Upper lobe of left lung (tissue), 6 donors: ENCODE measurements around the gene SPG7. TPM values are rescaled to one million over a fixed set of nuclear protein-coding genes. Genes with fewer than 3 reads are reported as not detected.
"Not testable (repeated sequence)": the region's sequence is repeated elsewhere in the genome, so short reads cannot be mapped to it uniquely, and the experiment has no call there.

Source experiments
- ATAC-seq, 2 donors: fragments of 200-7000 bp; cut with Tn5 transposase; one replicate each; pipeline ENCODE4 v1.9.1; 2022; ENCODE audit warnings: mild to moderate bottlenecking in 2 of 2, moderate library complexity in 2 of 2; ENCODE audit not compliant: low FRiP score in 2 of 2
- DNase-seq, 2 donors: peaks; one replicate each; pipeline ENCODE4 v3.0.0-alpha.2; 2019 to 2020
- H3K27ac ChIP-seq, 4 donors: fragments of 200-600 bp; sonication (generic); one replicate each; pipeline ENCODE4 v1.5.1; 2016 to 2019
- H3K27me3 ChIP-seq, 4 donors: fragments of 200-600 bp; sonication (generic); one replicate each; pipeline ENCODE4 v1.5.1; 2017 to 2019
- H3K36me3 ChIP-seq, 4 donors: fragments of 200-600 bp; sonication (generic); one replicate each; pipeline ENCODE4 v1.5.1; 2016 to 2019
- H3K4me1 ChIP-seq, 4 donors: fragments of 200-600 bp; sonication (generic); one replicate each; pipeline ENCODE4 v1.5.1; 2018 to 2019
- H3K4me3 ChIP-seq, 4 donors: fragments of 200-600 bp; sonication (generic); one replicate each; pipeline ENCODE4 v1.5.1; 2017 to 2019; ENCODE audit warnings: mild to moderate bottlenecking in 2 of 4, moderate library complexity in 1 of 4
- H3K9me3 ChIP-seq, 4 donors: fragments of 200-600 bp; sonication (generic); one replicate each; pipeline ENCODE4 v1.5.1; 2018 to 2019
- EP300 ChIP-seq, 4 donors: sonication (generic); formaldehyde crosslinking; IDR thresholded peaks; one replicate each; pipeline ENCODE4 v1.5.1; 2017; ENCODE audit warnings: antibody characterized with exemption in 4 of 4, control low read depth in 2 of 4
- POLR2A ChIP-seq, 4 donors: fragments of 450-650 bp; IDR thresholded peaks; one replicate each; pipeline ENCODE4 v1.5.1; 2016 to 2017; ENCODE audit warnings: antibody characterized with exemption in 4 of 4, mild to moderate bottlenecking in 2 of 4
- POLR2AphosphoS5 ChIP-seq, 2 donors: sonication (generic); formaldehyde crosslinking; IDR thresholded peaks; one replicate each; pipeline ENCODE4 v1.5.1; 2017; ENCODE audit warnings: antibody characterized with exemption in 2 of 2
- WGBS, 2 donors: methylation state at CpG; one replicate each; pipeline ENCODE4 v1.1.5; 2017 to 2018; 5-methylcytosine and 5-hydroxymethylcytosine counted together
- total RNA-seq, 6 donors: library from RNA; depleted of rRNA in 4 of 6; stranded (reverse); fragments of >200 nt in 4 of 6; gene quantifications; one replicate each; pipeline versions ENCODE4 v1.1.0 to v1.2.1, GENCODE V29; 2016 to 2021
- TF ChIP-seq, protein P1 (sequence below), 6 experiments: fragments of 450-650 bp in 4 of 6; fragments of 200-600 bp in 2 of 6; sonication (generic) in 2 of 6; IDR thresholded peaks; one replicate each; pipeline ENCODE4 v1.5.1; 2016 to 2019; ENCODE audit warnings: antibody characterized with exemption in 6 of 6
- donor health status: DM: no; HTN: no; CAD: no; lungs with moderate emphysema.
- donor health status: DM: no; HTN: yes; CAD: no; lungs with severe emphysema.

Gene SPG7
- total RNA-seq, 6 donors from 2014 or later: 72.6 to 419 (median 111) TPM

DNA sequence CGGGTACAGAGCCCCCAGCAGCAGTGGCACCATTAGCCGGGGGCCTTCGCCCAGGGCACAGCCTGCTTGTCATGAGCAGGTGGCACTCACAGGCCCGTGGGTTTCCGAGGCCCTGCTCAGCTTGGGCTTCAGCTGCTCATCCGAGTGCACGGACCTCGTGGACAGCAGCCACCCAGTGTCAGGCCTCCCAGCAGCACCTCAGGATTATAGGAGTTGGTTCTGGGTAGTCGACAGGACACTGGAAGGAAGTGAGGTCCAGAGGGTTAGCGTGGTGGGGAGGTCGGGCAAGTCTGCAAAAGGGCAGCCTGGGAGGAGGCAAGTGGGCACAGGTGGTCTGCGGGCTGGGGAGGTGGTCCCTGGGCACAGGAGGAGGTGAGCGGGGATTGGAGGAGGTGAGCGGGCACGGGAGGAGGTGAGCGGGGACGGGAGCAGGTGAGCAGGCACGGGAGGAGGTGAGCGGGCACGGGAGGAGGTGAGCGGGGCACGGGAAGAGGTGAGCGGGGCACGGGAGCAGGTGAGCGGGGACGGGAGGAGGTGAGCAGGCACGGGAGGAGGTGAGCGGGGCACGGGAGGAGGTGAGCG, 62.2 kb downstream of the SPG7 start:
- TF ChIP-seq POLR2AphosphoS5 (IDR thresholded peaks at IDR 0.05) (no peak), EP300 (IDR thresholded peaks at IDR 0.05) (no peak), POLR2A (IDR thresholded peaks at IDR 0.05) (no peak)
- TF ChIP-seq, protein P1, sequence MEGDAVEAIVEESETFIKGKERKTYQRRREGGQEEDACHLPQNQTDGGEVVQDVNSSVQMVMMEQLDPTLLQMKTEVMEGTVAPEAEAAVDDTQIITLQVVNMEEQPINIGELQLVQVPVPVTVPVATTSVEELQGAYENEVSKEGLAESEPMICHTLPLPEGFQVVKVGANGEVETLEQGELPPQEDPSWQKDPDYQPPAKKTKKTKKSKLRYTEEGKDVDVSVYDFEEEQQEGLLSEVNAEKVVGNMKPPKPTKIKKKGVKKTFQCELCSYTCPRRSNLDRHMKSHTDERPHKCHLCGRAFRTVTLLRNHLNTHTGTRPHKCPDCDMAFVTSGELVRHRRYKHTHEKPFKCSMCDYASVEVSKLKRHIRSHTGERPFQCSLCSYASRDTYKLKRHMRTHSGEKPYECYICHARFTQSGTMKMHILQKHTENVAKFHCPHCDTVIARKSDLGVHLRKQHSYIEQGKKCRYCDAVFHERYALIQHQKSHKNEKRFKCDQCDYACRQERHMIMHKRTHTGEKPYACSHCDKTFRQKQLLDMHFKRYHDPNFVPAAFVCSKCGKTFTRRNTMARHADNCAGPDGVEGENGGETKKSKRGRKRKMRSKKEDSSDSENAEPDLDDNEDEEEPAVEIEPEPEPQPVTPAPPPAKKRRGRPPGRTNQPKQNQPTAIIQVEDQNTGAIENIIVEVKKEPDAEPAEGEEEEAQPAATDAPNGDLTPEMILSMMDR (IDR thresholded peaks at IDR 0.05): no peak
- 84 to 87% methylated on average over 22 to 29 of the region's 30 CpGs for WGBS, 2 donors
- H3K4me1 ChIP-seq: peaks cover 22 to 31% (median 24%) of the 10 kb centered on the region in 4 donors
- no peak overlapping the region for H3K4me3 ChIP-seq
- peaks cover 0 to 18% (median 13%) of the 10 kb centered on the region in 4 donors for H3K27me3 ChIP-seq
- no peak for ATAC-seq
- DNase-seq: no peak
- no peak overlapping the region for H3K27ac ChIP-seq
- no peaks in the 10 kb centered on the region for H3K36me3 ChIP-seq
- H3K9me3 ChIP-seq: no peaks in the 10 kb centered on the region

DNA sequence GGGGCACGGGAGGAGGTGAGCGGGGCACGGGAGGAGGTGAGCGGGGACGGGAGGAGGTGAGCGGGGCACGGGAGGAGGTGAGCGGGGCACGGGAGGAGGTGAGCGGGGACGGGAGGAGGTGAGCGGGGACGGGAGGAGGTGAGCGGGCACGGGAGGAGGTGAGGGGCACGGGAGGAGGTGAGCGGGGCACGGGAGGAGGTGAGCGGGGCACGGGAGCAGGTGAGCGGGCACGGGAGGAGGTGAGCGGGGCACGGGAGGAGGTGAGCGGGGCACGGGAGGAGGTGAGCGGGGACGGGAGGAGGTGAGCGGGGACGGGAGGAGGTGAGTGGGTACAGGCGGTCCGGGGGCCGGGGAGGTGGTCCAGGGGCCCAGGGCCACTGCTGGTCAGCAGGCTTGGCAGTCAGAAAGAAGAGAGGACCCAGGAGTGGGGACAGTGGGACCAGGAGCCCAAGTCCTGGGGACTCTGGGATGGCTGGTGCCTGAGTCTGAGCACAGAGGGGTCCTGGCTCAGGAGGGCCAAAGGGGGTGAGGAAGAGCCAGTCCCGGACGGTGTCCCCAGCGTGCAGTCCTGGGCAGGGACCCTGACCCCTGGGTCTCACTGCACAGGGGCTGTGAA, 62.9 kb downstream of the SPG7 start:
- WGBS, 2 donors: 87 to 89% methylated on average over 14 to 32 of the region's 36 CpGs
- H3K9me3 ChIP-seq, ATAC-seq, H3K36me3 ChIP-seq, H3K4me3 ChIP-seq, H3K27ac ChIP-seq: not testable (repeated sequence)
- Histone ChIP-seq H3K4me1 (peaks cover 19 to 31% (median 23%) of the 10 kb centered on the region in 4 donors), H3K27me3 (peaks cover 0 to 24% (median 18%) of the 10 kb centered on the region in 4 donors)
- peak in 1 of 2 donors; percentile 47 for DNase-seq

DNA sequence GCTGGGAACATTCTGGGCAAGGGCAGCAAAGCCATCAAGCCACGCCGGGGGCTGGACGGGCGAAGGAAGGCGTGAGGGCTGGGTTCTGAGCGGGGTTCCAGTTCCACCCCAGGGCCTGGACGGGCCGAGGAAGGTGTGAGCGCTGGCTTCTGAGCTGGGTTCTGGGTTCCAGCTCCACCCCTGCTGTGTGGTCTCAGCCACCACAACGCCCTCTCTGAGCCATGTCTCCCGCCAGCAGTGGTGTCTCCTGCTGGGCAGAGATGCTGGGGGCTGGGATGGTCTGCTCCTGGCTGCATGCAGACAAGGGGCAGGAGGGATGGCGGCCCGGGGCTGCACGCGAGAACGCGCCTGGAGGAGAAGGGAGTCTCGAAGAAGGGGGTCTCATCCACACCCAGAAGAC, 63.4 kb downstream of the SPG7 start:
- Histone ChIP-seq H3K27me3 (peaks cover 0 to 29% (median 22%) of the 10 kb centered on the region in 4 donors), H3K27ac (no peak overlapping the region), H3K4me1 (peaks cover 21 to 32% (median 24%) of the 10 kb centered on the region in 4 donors), H3K4me3 (no peak overlapping the region), H3K36me3 (no peaks in the 10 kb centered on the region), H3K9me3 (no peaks in the 10 kb centered on the region)
- no peak for ATAC-seq
- TF ChIP-seq EP300 (IDR thresholded peaks at IDR 0.05) (no peak), POLR2AphosphoS5 (IDR thresholded peaks at IDR 0.05) (no peak), POLR2A (IDR thresholded peaks at IDR 0.05) (no peak)
- TF ChIP-seq, protein P1 (IDR thresholded peaks at IDR 0.05): no peak
- DNase-seq: no peak
- 89 to 90% methylated on average over 17 to 18 of the region's 18 CpGs for WGBS, 2 donors

DNA sequence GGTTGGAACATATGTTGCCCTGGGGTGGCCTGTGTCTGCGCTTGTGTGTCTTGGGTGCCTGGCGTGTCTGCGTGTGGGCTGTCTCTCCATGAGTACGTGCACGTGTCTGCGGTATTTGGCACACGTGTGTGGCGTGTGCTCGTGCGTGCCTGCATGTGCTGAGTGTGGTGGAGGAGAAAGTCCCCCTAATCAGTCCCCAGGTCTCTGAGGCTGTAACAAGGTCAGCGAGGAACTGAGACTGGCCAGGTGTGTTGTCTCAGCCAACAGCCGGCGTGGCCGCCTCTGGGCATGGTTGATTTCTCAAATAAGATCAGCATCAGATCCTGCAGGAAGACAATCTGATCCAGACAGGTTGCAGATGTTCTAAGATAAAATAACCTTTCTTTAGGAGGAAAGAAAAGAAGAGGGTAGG, 63.9 kb downstream of the SPG7 start:
- TF ChIP-seq POLR2AphosphoS5 (IDR thresholded peaks at IDR 0.05) (no peak), POLR2A (IDR thresholded peaks at IDR 0.05) (no peak), EP300 (IDR thresholded peaks at IDR 0.05) (no peak)
- TF ChIP-seq, protein P1 (IDR thresholded peaks at IDR 0.05): no peak
- ATAC-seq (no peak), DNase-seq (no peak)
- H3K36me3 ChIP-seq: no peaks in the 10 kb centered on the region
- no peak overlapping the region for H3K27ac ChIP-seq
- H3K27me3 ChIP-seq: peaks cover 0 to 32% (median 23%) of the 10 kb centered on the region in 4 donors
- H3K4me3 ChIP-seq: no peak overlapping the region
- WGBS, 2 donors: 50 to 60% methylated on average over 10 to 14 of the region's 14 CpGs
- H3K4me1 ChIP-seq: peaks cover 21 to 32% (median 24%) of the 10 kb centered on the region in 4 donors
- no peaks in the 10 kb centered on the region for H3K9me3 ChIP-seq

GRCh38 chr16:89572485-89573205, 64.4 kb downstream of the SPG7 start:
- peaks cover 21 to 32% (median 24%) of the 10 kb centered on the region in 4 donors for H3K4me1 ChIP-seq
- no peaks in the 10 kb centered on the region for H3K36me3 ChIP-seq
- H3K27me3 ChIP-seq: peaks cover 0 to 32% (median 23%) of the 10 kb centered on the region in 4 donors
- H3K27ac ChIP-seq: no peak overlapping the region
- DNase-seq: no peak
- H3K4me3 ChIP-seq: no peak overlapping the region
- no peaks in the 10 kb centered on the region for H3K9me3 ChIP-seq
- TF ChIP-seq EP300 (IDR thresholded peaks at IDR 0.05) (no peak), POLR2A (IDR thresholded peaks at IDR 0.05) (no peak), POLR2AphosphoS5 (IDR thresholded peaks at IDR 0.05) (no peak)
- TF ChIP-seq, protein P1 (IDR thresholded peaks at IDR 0.05): no peak
- 74% methylated on average over 13 to 19 of the region's 19 CpGs for WGBS, 2 donors
- ATAC-seq: no peak
